CMK (cell line): ENCODE data around the gene PDE4D.

ENCODE experiments used
- DNase-seq: peaks from one replicate; pipeline ENCODE4 v3.0.0-alpha.2; 2010; ENCODE audit warnings: low read depth

The PDE4D gene

GRCh38 chr5:59741599-59741998, 151.9 kb downstream of the PDE4D start:
- DNase-seq, result no peak

DNA sequence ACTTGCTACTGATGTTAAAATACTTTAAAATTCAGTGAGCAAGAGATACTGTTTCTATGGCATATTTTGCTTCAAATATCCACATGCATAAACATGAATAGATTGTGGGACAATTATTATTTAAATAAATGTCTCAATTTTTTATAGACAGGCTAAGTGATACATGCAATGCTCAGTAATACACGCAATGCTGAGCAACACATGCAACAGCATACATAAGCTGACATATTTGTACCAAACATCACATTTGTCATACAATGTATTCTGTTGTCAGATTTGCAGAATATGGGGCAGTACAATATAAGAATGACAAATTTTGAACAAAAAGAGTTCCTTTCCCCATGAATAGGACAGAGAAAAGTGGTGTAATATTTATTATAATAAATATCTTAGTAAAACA, 155.5 kb downstream of the PDE4D start:
- DNase-seq, result no peak

DNA sequence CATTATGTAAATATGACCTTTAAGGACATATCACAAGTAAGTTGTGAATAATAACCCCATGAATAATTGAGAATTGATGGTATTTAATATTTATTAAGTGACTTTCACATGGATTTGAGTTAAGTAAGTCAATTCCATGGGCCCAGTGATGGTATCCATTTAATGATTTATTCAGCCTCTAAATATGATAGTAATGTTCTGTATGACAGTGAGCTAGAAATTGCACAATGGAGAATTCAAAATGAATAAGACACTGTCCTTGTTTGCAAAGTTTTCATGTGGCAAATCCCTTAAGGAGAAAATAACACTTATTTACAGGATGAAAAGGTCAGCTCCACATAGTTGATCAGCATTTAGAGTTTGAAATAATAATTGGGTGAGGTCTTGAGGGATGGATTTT, 160.7 kb downstream of the PDE4D start:
- DNase-seq, result no peak

DNA sequence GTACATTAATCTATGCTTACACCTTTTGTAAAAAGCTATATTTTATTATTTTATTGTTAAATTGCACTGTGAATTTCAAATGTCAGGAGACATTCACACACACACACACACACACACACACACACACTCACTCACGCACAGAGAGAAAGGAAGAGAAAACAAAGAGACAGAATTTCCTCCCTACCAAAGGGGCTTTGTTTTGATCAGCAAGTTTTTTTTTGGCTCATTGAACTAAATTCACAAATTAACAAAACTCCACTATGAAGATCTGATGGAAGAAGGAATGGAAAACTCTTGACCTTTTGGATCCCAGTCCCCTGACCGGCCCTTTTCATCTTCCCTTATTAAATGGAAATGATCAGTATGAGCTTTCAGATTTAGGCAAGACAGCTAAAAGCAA, 161.2 kb downstream of the PDE4D start:
- DNase-seq, result no peak

- no peak for DNase-seq
Measured at GRCh38 chr5:59731809-59732208, 161.7 kb downstream of the PDE4D start.

DNA sequence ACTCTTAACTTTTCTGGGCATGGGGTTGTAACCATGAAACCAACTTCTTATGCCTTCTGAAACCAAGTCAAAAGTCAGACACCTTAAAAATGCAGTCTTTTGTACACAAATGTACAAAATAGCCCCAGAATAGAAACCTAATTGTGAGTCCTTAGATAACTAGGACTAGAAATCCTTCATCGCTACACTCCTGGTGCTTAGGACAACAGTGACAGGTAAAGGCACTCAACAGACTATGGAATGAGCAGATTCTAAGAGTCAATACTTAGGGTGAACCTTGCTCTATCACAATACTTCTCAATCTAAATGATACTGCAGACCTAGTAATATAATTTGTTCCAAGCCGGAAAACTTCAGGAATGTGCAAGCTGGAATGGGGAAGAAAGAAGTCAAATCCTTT, 163.7 kb downstream of the PDE4D start:
- no peak for DNase-seq

DNA sequence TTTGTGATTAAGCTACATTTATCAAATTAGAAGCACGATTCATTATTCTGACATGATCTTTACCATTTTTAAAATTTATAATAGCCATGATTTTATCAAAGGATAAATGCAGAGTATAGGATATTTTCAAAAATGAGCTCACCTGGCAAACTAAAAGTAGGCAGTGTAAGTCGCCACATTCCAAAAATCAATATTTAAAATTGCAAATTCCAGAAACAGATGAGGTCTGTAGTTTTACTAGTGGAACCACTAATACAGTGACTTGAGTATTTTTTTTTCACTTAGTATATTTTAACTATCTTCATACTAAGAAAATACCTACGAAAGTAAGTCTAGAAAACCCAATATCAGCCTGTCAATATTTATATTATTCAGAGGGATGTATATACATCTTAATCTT, 164.2 kb downstream of the PDE4D start:
- no peak for DNase-seq

GRCh38 chr5:59728356-59728755, 165.2 kb downstream of the PDE4D start:
- DNase-seq, result no peak

DNA sequence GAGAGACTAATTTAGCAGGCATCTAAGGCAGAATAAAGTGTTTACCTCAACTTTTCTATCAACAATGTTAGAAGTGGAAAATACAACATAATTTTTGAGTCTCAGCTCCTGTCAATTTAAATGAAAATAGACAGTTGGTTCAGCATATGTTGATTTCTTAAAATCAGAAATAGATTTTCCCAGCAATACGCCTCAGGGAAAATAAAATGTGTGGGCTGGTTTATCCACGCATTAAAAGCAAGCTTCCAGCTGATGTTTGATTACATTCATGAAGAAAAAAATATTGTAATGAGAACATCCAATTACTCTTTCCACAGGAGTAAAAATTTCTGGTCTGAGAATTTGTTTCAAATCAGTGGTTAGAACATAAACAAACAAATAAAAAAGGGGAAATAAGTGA, 166.3 kb downstream of the PDE4D start:
- no peak for DNase-seq

GRCh38 chr5:59725392-59725767, 168.1 kb downstream of the PDE4D start:
- no peak for DNase-seq

- peak; percentile 20 for DNase-seq
Measured at GRCh38 chr5:59724482-59725391, 168.8 kb downstream of the PDE4D start.

- DNase-seq, result no peak
Measured at GRCh38 chr5:59722874-59723273, 170.7 kb downstream of the PDE4D start.

DNA sequence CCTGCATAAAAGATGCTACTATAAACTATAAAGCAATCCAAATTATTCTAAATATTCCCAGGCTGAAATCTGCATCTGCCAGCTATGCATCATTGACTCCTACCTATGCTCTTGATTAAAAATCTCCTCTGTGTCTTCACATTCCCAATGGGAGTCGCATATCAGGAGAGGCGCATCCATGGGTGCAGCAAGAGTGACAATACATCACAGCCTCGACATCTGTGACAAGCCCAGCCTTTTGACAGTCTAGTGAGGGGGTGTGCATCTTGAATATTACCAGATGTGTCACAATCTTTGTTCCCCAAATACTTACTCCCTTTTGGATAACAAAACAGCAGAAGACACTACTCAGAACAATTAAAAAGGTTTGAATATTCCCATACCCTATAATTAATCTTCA, 171.8 kb downstream of the PDE4D start:
- no peak for DNase-seq

DNA sequence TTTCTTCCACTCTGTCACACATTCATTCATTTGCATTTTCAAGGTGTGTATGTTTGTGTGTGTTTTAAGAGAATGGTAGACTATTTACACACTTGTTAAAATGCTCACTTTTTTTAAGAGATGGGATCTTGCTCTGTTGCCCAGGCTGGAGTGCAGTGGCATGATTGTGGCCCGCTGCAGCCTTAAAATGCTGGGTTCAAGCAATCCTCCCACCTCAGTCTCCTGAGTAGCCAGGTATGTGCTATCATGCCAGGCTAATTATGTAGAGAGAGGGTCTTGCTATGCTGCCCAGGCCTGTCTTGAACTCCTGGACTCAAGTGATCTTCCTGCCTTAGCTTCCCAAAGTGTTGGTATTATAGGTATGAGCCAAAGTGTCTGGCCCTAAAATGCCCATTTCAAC, 173.5 kb downstream of the PDE4D start:
- DNase-seq, result no peak

DNA sequence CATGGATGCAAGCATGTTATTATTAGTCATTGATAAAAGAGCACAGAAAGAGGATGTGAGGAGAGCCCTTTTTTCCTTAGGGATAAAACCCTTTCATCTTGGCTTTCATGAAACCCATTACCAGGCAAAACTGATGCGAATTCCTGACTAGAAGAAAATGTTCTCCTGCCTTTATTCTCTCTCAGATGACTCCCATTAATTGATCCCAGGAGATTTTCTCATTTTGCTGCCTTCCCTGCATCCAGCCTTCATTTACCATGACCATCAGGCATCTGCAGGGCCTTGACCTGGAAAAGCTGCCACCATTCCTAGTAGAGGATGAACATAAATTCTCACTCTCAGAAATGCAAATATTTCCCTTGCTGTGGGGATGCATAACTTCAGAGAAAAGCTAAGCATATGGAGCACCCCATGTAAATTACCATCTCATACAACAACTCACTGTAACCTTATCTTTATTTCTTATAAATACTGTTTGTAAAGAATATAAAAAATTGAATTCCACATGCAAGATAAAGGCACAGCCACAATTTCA, 176.5 kb downstream of the PDE4D start:
- DNase-seq, result no peak

DNA sequence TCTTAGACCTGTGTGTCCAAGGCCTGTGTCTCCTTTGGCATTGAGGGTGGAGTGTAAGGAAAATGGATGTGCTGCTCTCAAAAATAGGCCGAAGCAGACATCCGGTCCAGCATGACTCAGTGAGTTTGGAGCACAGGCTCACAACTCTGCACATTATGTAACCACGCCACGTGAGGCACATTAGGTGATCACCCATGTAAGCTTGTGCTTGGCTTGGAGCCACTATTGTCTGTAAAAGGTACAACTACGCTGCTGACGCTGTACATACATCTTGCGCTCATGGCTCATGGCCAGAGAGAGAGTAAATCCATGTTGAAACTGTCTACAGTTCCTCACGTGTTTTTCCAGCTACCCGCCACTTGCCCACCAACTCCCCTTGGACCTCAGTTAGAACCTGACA, 177.5 kb downstream of the PDE4D start:
- no peak for DNase-seq

DNA sequence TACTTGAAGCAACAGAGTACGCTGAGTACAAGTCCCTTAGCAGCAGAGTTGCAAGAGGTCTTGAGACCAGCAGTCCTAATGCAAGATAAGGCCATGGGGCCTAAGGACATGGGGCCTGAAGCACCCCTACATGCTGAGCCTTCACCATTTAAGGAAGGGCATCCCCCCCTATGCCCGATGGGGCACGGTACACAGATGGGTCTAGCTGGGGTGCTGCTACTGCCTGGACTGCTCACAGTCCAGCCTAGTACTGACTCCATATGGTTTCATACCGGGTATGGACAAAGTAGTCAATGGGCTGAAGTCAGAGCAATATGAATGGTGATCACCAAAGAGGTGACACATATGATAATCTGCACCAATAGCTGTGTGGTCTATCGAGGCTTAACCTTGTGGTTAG, 178.3 kb downstream of the PDE4D start:
- no peak for DNase-seq

- no peak for DNase-seq
Measured at GRCh38 chr5:59713498-59713844, 180.1 kb downstream of the PDE4D start.

DNA sequence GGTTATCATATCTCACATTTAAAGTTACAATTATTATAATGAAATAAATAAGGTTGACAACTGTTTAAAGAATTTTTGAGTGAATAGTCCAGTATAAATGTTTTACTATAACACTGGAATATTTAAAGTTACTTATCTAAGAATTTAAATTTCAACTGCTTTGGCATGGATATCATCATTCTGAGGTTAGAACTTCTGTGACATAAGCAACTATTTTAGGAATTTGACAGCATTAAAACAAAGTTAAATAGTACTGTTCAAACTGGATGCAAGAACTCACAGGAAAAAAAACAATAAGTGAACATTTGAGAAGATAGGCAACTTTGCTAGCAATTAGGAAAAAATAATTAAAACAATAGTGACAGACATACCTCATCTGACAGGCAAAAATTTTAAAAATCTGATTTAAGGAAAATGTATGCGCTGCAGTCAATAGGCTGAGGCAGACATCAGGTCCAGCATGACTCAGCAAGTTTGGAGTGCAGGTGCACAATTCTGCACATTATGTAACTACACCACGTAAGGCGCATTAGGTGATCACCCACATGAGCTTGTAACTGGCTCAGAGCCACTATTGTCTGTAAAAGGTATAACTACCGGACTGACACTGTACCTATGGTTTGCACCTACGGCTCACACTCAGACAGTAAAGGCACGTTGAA, 180.6 kb downstream of the PDE4D start:
- no peak for DNase-seq

GRCh38 chr5:59711310-59711709, 182.2 kb downstream of the PDE4D start:
- DNase-seq, result no peak

DNA sequence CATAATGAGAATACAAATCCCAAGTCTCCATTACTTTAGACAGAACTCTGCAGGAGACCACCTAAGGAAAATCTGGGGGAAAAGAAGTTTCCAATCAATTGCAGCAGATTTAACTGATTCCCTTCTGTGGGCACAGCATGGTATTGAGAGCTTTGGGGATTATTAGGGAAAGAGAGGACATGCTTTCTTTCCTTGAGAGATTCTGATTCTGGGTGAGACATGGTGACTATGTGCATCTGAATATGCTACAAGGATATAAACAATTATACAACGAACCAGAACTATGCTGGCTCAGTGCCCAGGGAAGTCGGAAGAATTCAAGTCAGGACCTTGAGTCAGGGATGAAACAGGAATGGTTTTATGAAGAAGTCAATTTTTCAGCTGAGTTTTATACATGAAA, 183.7 kb downstream of the PDE4D start:
- DNase-seq, result no peak

- no peak for DNase-seq
Measured at GRCh38 chr5:59709346-59709821, 184.1 kb downstream of the PDE4D start.

GRCh38 chr5:59704936-59705335, 188.6 kb downstream of the PDE4D start:
- DNase-seq, result no peak
